Parathyroid adenoma (tissue), 2 donors: ENCODE measurements around the gene POU2F1.
"Not testable (repeated sequence)": the region's sequence is repeated elsewhere in the genome, so short reads cannot be mapped to it uniquely, and the experiment has no call there.

ENCODE experiments used
- H2AFZ ChIP-seq: fragments of 300-600 bp; sonication (generic); one replicate; pipeline ENCODE4 v1.7.0; 2017; ENCODE audit warnings: antibody characterized with exemption, mild to moderate bottlenecking
- H3K27ac ChIP-seq: fragments of 300-600 bp; sonication (generic); one replicate; pipeline ENCODE4 v1.7.0; 2017
- H3K27me3 ChIP-seq: fragments of 300-600 bp; sonication (generic); one replicate; pipeline ENCODE4 v1.7.0; 2017; ENCODE audit warnings: low read length; ENCODE audit not compliant: control insufficient read depth, insufficient read depth
- H3K36me3 ChIP-seq: fragments of 300-600 bp; sonication (generic); one replicate; pipeline ENCODE4 v1.7.0; 2017; ENCODE audit warnings: low read length; ENCODE audit not compliant: control insufficient read depth, insufficient read depth
- H3K4me1 ChIP-seq: fragments of 300-600 bp; sonication (generic); one replicate; pipeline ENCODE4 v1.7.0; 2017; ENCODE audit warnings: control low read depth
- H3K4me2 ChIP-seq: fragments of 300-600 bp; sonication (generic); one replicate; pipeline ENCODE4 v1.7.0; 2017; ENCODE audit warnings: low read length
- H3K4me3 ChIP-seq: fragments of 300-600 bp; sonication (generic); one replicate; pipeline ENCODE4 v1.7.0; 2017; ENCODE audit warnings: low read depth, low read length
- H3K79me2 ChIP-seq: fragments of 300-600 bp; sonication (generic); one replicate; pipeline ENCODE4 v1.7.0; 2017; ENCODE audit warnings: control low read depth
- H3K9ac ChIP-seq: fragments of 300-600 bp; sonication (generic); one replicate; pipeline ENCODE4 v1.7.0; 2017; ENCODE audit warnings: mild to moderate bottlenecking
- H3K9me3 ChIP-seq: fragments of 300-600 bp; sonication (generic); one replicate; pipeline ENCODE4 v1.7.0; 2017; ENCODE audit warnings: low read length; ENCODE audit not compliant: control insufficient read depth
- CTCF ChIP-seq: fragments of 300-600 bp; sonication (generic); IDR thresholded peaks from one replicate; pipeline ENCODE4 v1.7.0; 2017; ENCODE audit warnings: antibody characterized with exemption, mild to moderate bottlenecking
- donor health status: primary hyperparathyroidism.

The POU2F1 gene

GRCh38 chr1:167221738-167222610, 1.3 kb downstream of the POU2F1 start:
- peak overlapping the region; percentile 72 for H2AFZ ChIP-seq

GRCh38 chr1:167223144-167224103, 2.7 kb downstream of the POU2F1 start:
- TF ChIP-seq CTCF = no peak
- Histone ChIP-seq H2AFZ (no peak overlapping the region), H3K27ac (no peak overlapping the region), H3K4me2 (no peak overlapping the region), H3K4me1 (peaks cover 5% of the 10 kb centered on the region), H3K4me3 (no peak overlapping the region), H3K9ac (no peak overlapping the region), H3K36me3 (no peaks in the 10 kb centered on the region), H3K27me3 (no peaks in the 10 kb centered on the region), H3K79me2 (peaks cover 2% of the 10 kb centered on the region), H3K9me3 (no peaks in the 10 kb centered on the region)

More at GRCh38 chr1:167221738-167222610, 1.3 kb downstream of the POU2F1 start:
- TF ChIP-seq CTCF = no peak
- H3K4me1 ChIP-seq = peaks cover 5% of the 10 kb centered on the region
- peak overlapping the region; percentile 77 for H3K4me3 ChIP-seq
- H3K36me3 ChIP-seq = no peaks in the 10 kb centered on the region
- H3K79me2 ChIP-seq = peaks cover 2% of the 10 kb centered on the region
- H3K4me2 ChIP-seq = peak overlapping the region; percentile 88
- peak overlapping the region; percentile 30 for H3K9ac ChIP-seq
- H3K27me3 ChIP-seq = no peaks in the 10 kb centered on the region
- H3K9me3 ChIP-seq = no peaks in the 10 kb centered on the region
- peak overlapping the region; percentile 70 for H3K27ac ChIP-seq

GRCh38 chr1:167224734-167225235, 4.1 kb downstream of the POU2F1 start:
- H3K27me3 ChIP-seq, H3K9ac ChIP-seq, H3K4me3 ChIP-seq, H3K9me3 ChIP-seq, H3K4me2 ChIP-seq, H3K36me3 ChIP-seq, H3K4me1 ChIP-seq, H2AFZ ChIP-seq, H3K79me2 ChIP-seq, H3K27ac ChIP-seq: not testable (repeated sequence)

GRCh38 chr1:167225920-167226319, 5.2 kb downstream of the POU2F1 start:
- Histone ChIP-seq H2AFZ (no peak overlapping the region), H3K36me3 (no peaks in the 10 kb centered on the region), H3K4me2 (no peak overlapping the region), H3K9me3 (no peaks in the 10 kb centered on the region), H3K9ac (no peak overlapping the region), H3K4me3 (no peak overlapping the region), H3K27ac (no peak overlapping the region), H3K79me2 (peaks cover 2% of the 10 kb centered on the region), H3K4me1 (peaks cover 5% of the 10 kb centered on the region), H3K27me3 (no peaks in the 10 kb centered on the region)
- no peak for TF ChIP-seq CTCF

GRCh38 chr1:167227934-167228378, 7.3 kb downstream of the POU2F1 start:
- H3K79me2 ChIP-seq = peaks cover 2% of the 10 kb centered on the region
- H3K4me1 ChIP-seq = no peaks in the 10 kb centered on the region
- H3K4me2 ChIP-seq = no peak overlapping the region
- H3K9ac ChIP-seq = no peak overlapping the region
- no peak overlapping the region for H3K4me3 ChIP-seq
- no peaks in the 10 kb centered on the region for H3K27me3 ChIP-seq
- no peak for TF ChIP-seq CTCF
- no peaks in the 10 kb centered on the region for H3K36me3 ChIP-seq
- H3K27ac ChIP-seq = no peak overlapping the region
- H2AFZ ChIP-seq = no peak overlapping the region
- H3K9me3 ChIP-seq = no peaks in the 10 kb centered on the region
